Fibroblast of the aortic adventitia (primary cell): ENCODE results near the gene STK39. TPM values are rescaled to one million over a fixed set of nuclear protein-coding genes. Genes with fewer than 3 reads are reported as not detected.
"Not testable (repeated sequence)": the region's sequence is repeated elsewhere in the genome, so short reads cannot be mapped to it uniquely, and the experiment has no call there.

Experiments
- DNase-seq: peaks from one replicate; pipeline ENCODE4 v3.0.0-alpha.2; 2010; ENCODE audit warnings: low read depth
- H3K4me3 ChIP-seq: 2 replicates; pipeline ENCODE4 v1.5.1; 2011; ENCODE audit warnings: low read depth, mild to moderate bottlenecking, control low read depth, low read length, moderate library complexity
- CTCF ChIP-seq: IDR thresholded peaks from 2 replicates; pipeline ENCODE4 v1.5.1; 2011; ENCODE audit warnings: mild to moderate bottlenecking, low read length, control low read depth, inconsistent platforms; ENCODE audit not compliant: insufficient read depth
- total RNA-seq: library from RNA; depleted of rRNA; stranded (reverse); fragments of >200 nt; gene quantifications from 2 replicates; pipeline ENCODE4 v1.2.3, GENCODE V29; 2012; ENCODE audit warnings: low replicate concordance

Gene STK39
- total RNA-seq, 1 donor, result 31.0 TPM

GRCh38 chr2:168286535-168286934 lies 39.1 kb upstream of the STK39 start:
- H3K4me3 ChIP-seq, result no peak overlapping the region
- no peak for TF ChIP-seq CTCF
- no peak for DNase-seq

GRCh38 chr2:168278424-168278888 lies 31.1 kb upstream of the STK39 start:
- H3K4me3 ChIP-seq, result no peak overlapping the region
- peak; percentile 7 for DNase-seq
- TF ChIP-seq CTCF, result no peak

GRCh38 chr2:168277276-168277675 lies 29.9 kb upstream of the STK39 start:
- TF ChIP-seq CTCF, result no peak
- DNase-seq, result no peak
- H3K4me3 ChIP-seq, result no peak overlapping the region

- H3K4me3 ChIP-seq, result no peak overlapping the region
- DNase-seq, result no peak
These were observed 24.8 kb upstream of the STK39 start for GRCh38 chr2:168272225-168272624.

GRCh38 chr2:168262926-168263325 lies 15.5 kb upstream of the STK39 start:
- H3K4me3 ChIP-seq, DNase-seq: not testable (repeated sequence)

More at GRCh38 chr2:168272225-168272624, 24.8 kb upstream of the STK39 start:
- no peak for TF ChIP-seq CTCF

GRCh38 chr2:168256448-168256847 lies 9.1 kb upstream of the STK39 start:
- no peak for DNase-seq
- no peak for TF ChIP-seq CTCF
- no peak overlapping the region for H3K4me3 ChIP-seq

GRCh38 chr2:168255866-168256265 lies 8.5 kb upstream of the STK39 start:
- H3K4me3 ChIP-seq, result no peak overlapping the region
- TF ChIP-seq CTCF, result no peak
- no peak for DNase-seq
